ENCODE results near the gene MRO.
A peak's percentile ranks its signal among the peaks of the same experiment; 100 is the strongest.
"Not testable (repeated sequence)": the region's sequence is repeated elsewhere in the genome, so short reads cannot be mapped to it uniquely, and the experiment has no call there.

Gene MRO

DNA sequence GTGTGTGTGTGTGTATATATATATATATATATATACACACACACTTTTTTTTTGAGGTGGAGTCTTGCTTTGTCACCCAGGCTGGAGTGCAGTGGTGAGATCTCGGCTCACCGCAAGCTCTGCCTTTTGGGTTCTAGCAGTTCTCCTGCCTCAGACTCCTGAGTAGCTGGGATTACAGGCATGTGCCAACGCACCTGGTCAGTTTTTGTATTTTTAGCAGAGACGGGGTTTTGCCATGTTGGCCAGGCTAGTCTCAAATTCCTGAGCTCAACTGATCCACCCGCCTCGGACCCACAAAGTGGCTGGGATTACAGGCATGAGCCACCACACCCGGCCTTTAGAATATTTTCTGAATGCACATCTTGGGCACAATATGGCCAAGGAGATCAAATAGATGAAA, 13.7 kb upstream of the MRO start:
- not testable (repeated sequence) for DNase-seq (ENCODE audit: low spot score)

DNA sequence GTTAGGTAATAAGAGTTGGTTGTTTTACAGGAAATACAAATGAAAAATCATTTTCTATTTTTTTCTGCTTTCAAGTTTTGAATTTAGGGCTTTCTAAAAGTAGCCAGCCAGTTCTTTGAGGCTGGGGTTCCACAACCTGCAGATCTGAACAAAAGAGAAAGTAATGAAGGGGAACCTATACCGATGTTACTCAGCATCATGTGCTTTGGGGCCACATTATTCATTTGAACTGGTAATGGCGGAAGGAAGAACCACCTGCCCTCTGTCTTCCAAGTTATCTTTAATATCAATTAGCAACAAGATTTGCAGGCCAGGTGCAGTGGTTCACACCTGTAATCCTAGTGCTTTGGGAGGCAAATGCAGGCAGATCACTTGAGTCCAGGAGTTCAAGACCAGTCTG, 12.9 kb upstream of the MRO start:
- no peak for DNase-seq (ENCODE audit: low spot score)

DNA sequence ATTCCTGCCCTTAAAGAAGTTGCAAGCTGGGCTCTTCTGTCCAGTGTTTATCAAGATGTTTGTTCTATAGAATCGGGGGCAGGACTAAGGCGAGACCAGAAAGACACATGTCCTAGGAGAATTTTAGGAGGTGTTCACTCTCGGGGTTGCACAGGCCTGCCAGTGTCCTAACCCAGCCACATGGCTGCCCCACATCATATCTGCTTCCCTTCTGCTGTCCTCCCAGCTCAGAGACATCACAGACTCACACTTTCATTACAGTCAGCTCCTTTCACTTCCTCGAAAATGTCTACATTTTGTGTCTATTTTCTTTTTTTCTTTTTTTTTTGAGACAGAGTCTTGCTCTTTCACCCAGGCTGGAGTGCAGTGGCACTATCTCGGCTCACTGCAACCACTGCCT, 10.7 kb upstream of the MRO start:
- no peak for DNase-seq (ENCODE audit: low spot score)

DNA sequence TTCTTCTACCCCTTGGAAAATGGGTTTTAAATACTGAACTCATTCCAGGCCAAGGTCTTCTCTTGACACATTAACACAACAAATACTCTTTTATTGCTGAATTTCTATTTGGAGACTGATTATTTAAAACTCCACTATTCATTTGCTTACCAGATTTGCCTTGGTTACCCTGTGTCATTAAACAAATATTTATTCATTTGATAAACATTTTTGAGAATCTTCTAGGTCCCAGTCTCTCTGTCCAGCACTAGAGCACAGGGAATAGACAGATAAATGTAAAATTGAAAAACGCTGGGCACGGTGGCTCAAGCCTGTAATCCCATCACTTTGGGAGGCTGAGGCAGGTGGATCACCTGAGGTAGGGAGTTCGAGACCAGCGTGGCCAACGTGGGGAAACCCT, 9.8 kb upstream of the MRO start:
- no peak for DNase-seq (ENCODE audit: low spot score)

DNA sequence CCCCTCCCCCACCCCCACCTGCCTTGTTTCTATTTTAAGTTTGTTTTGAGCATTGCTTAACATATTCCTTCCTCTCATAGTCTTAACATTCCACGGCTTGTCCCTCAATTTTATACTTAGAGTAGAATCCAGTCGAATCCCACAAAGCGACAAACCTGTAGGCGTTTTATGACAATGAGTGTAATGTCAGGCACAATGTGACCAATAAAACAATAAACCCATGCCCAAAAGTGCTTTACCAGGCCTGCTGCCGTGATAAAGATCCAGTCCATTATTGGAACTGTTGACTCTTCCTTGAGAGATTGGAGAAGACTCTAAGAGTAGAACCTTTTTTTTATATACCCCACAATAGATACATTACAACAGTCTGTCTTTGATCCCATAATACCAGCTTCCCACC, 6.2 kb upstream of the MRO start:
- no peak for DNase-seq (ENCODE audit: low spot score)

DNA sequence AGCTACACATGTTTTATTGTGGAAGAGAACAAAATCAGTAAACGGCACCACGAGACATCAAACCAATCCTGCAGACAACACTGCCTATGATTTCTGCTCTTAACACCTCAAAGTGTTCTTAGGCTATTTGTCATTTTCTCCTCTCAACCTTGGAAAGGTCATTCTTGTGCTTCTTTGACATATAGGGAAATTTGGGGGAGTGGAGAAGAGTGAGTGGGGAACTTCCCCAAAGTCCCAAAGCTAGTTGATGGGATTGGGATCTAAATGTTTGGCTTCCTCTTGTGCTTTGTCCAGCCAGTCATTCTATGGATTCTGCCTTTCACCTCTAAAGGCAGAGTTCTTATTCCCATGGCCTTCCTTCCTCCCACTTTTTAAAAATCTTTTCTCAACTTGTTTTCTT, 5.8 kb upstream of the MRO start:
- DNase-seq (ENCODE audit: low spot score) = no peak

DNA sequence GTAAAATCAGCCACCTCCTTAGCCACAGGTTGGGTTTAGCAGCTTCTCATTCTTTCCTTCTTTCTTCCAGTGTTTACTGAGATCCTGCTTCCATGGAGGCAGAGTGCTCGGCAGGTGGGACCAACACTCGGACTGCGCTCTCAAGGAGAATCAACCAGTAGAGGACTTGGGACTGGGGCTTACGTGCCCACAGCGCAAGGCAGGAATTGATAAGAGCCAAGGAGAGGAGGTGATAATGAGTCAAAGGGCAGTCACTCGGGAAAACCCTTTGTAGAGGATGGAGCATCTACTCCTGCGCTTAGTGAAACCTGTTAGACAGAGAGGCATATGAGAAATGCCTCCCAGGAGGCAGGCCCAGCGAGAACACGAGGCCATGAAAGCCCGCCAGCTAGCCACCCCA, 2.9 kb upstream of the MRO start:
- no peak for DNase-seq (ENCODE audit: low spot score)

DNA sequence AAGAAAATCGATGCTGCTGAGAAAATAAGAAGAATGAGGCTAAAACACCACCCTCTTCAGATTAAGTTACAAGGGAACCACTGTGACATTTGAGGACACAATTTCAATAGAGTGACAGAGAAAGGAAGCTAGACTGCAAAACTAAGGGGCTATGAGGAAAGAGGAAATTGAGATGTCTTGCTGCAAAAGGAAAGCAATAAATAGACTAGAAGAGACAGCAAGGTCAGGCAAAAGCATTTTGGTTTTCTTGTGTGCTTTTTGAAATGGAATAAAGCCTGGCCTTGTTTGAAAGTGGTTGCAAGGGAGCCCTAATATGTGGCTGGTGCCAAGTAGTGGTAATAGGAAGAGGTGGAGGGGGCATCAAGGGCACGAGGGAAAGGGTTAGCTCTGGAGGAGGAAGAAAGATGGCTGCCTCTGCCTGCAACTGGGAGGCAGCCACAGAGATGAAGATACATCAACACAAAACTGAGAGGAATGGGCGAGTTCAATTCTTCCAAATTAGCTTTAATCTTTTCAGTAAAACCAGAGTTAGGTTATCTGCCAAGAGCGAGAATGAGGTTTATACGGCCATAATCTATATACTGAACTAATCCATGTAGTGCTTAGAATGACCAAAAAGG, 1.2 kb upstream of the MRO start:
- DNase-seq (ENCODE audit: low spot score) = no peak

DNA sequence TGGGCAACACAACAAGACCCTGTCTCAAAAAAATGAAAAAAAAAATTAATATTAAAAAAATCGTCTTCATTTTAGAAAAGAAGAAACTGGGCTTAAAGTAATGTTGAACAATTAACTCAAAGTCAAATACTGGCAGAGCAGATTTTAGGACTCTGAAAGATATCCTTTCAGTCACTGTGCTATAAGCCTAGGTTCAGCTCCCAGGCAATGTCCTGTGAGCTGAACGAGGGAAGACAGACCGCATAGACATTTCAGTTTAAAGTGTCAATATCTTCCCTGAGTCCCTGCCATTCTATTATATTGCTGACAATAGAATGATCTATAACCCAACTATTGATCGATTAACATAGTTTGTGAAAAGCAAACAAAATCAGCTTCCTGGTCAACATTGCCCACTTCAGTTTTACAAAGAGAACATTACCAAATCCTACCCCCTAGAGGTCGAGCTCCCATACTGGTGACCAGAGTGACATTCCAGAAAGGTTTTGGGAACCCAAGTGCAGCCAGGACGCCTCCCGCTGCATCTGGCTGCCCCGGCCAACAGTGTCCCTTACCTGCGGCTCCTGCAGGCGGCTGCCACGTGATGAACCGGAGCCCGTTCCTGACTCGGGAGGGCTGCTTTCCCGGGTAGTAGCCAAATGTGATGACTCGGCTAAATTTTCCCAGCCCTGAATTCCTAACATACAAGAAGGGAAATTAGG, 639 bp downstream of the MRO start:
- DNase-seq (ENCODE audit: low spot score) = peak; percentile 33

DNA sequence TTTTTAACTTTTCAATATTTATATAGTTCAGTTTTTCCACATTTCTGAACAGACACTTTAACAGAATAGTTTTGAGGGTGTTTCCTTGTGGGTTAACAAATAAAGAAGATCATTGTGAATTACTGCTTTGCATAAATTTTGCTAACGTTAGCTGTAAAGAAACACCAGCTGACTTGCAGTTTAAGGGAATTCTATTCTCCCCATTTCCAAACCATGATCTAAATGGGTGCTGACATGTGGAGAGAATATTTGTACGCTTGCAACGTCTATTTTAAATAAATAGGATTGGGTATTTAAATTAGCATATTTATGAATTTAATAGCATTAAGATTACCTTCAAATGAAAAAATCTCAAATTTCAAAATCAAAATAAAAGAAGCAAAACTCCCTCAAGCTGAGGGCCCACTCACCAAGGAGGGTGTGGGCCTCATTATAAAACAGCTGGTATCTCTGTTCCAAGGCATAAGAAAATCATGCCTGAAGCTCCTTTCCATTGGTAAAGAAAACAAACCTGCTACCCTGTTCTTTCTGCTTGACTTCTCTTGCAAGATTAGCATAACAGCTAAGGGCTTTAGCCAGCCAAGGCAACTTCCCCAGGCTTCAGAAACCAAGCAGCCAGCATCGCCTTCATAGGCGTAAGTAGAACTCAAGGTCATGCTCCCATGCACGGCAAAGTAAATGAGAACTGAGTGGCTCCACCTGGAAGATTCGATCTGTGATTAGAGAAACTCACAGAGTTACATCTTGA, 3.2 kb downstream of the MRO start:
- no peak for DNase-seq (ENCODE audit: low spot score)

DNA sequence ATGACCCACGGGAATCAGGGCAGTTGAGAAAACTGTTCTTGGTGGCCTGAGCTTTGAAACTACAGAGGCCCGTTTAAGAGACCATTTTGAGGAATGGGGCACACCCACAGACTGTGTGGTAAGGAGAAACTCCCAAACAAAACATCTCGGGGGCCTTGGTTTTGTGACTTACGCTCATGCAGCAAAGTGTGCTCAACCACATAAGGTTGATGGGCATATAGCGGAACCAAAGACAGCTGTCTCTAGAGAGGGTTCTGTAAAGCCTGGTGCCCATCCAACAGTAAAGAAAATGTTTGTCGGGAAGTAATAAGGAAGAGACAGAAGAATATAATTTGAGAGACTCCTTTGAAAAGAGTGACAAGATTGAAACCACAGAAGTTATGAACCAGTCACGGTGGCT, 5.4 kb downstream of the MRO start:
- no peak for DNase-seq (ENCODE audit: low spot score)

DNA sequence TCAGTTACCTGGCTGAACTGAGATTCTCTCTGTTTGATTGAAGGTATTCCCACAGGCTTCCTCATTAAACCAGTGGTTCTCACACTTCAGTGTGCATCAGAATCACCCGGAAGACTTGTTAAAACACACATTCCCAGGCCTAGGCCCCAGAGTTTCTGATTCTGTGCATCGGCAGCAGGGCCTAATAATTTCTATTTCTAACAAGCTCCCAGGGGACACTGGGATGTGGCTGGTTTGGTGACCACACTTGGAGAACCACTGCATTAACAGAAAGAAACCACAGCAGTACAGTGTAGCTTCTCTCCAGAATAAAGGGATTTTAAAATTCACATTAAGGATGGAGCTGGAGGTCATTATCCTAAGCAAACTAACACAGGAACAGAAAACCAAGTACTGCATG, 6.5 kb downstream of the MRO start:
- no peak for DNase-seq (ENCODE audit: low spot score)

DNA sequence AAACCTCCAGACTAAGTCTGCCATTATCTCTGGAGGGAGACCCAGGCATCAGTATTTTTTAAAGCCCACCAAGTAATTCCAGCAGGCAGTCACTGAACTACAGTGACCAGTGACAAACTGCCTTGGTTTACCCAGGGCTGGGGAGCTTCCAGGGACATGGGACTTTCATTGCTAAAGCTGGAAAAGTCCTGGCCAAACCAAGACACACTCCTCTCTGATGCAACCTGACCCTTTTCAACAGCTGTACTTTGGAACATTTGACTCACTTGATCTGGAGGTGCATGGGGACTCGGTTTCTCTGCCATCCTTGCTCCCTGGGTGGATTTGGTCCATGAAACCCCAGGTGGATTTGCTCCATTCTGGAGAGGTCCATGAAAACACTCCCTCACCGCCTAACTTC, 7.0 kb downstream of the MRO start:
- DNase-seq (ENCODE audit: low spot score) = no peak

DNA sequence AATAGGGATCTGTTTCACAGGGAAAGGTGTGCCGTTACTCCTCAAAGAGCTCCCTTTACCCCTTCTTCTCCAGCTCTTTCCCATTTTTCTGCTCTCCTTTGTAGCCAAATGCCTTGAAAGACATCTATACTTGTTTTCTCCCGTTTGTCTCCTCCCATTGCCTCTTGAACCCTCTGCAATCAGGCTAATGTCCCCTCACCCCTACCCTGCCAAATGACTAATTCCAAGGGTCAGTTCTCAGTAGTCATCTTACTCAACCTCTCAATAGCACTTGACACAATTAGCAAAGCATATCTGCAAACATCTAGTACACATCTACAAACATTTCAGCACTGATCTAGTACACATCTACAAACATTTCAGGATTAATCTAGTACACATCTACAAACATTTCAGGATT, 12.6 kb downstream of the MRO start:
- DNase-seq (ENCODE audit: low spot score) = no peak

DNA sequence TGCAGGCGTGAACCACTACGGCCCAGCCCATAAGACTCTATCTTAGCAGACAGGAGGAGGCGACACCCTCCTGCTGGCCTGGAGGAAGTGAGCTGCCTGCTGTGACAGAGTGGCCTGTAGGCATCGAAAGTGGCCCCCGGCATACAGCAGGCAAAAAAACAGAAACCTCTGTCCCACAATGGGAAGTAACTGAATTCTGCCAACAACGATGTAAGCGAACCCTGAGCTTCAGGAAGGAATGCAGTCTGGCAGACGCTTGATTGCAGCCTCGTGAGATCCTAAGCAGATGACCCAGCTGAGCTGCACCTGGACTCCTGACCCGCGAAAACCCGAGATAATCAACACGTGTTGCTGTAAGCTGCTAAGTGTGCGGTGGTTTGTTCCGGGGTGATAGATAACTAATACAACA, 13.6 kb downstream of the MRO start:
- DNase-seq (ENCODE audit: low spot score) = no peak

DNA sequence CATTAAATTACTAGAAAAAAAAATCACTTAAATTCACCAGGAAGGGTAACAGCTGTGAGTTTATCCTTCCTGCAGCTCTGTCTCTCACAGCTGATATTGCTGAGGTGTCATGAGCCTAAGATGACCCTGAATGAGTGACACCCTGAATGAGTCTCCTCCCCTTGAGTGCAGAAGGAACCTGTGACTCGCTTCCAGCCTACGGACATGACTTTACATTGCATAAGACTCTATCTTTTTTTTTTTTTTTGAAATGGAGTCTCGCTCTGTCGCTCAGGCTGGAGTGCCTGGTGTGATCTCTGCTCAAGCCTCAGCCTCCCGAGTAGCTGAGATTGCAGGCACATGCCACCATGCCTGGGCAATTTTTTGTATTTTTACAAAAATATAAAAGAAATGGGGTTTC, 14.1 kb downstream of the MRO start:
- no peak for DNase-seq (ENCODE audit: low spot score)

DNA sequence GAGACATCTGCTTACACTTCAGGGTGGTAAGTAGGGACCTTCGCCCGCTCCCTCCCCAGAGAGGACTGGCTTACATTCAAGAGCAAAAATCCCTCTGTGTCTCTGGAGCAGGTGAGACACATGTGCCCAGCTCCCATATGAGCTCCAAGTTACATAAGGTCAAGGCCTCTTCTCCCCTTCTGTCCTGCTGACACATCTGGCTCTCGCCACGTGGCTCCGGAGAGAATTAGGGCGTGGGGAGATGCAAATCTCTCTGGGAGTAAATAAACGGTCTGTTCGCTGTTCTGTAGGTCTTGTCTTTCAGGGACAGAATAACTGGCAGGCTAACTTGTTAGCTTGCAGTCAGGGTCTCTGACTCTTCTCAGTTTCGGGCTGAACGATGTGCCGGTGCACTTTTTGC, 16.2 kb downstream of the MRO start:
- DNase-seq (ENCODE audit: low spot score) = no peak

DNA sequence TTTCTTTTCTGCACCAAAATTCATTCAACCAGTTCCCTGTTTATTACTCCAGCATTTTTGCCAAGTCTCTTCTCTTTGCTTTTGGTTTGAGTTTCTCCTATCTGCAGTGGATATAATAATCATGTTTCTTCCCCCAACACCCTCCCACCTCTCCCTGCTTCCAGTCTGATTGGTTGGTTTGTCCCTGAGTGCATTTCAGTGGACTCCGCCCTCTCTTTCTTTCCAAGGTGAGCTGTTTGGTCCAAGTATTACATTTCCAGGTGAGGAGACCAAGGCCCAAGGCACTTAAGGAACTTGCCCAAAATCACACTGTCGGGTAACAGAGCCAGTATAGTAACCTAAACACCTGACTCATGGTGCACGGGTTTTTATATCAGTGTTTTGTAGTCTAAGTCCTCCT, 17.7 kb downstream of the MRO start:
- no peak for DNase-seq (ENCODE audit: low spot score)

DNA sequence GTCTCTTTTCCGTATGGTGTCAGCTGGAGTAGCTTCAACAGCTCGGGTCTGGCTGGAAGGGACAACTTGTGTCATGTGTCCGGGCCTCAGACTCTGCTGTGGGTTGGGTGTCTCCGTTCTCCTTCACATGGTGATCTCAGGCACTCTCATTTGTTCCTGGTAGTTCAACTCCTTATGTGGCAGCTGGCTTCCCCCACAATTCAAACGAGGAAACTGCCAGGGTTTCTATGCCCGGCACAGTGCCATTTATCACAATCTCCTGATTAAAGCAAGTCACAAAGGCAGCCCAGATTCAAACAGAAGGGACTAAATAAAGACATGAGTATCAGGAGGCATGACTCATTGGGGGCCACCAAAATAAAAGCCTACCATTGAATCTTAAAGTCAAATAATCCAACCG, 22.7 kb downstream of the MRO start:
- no peak for DNase-seq (ENCODE audit: low spot score)

DNA sequence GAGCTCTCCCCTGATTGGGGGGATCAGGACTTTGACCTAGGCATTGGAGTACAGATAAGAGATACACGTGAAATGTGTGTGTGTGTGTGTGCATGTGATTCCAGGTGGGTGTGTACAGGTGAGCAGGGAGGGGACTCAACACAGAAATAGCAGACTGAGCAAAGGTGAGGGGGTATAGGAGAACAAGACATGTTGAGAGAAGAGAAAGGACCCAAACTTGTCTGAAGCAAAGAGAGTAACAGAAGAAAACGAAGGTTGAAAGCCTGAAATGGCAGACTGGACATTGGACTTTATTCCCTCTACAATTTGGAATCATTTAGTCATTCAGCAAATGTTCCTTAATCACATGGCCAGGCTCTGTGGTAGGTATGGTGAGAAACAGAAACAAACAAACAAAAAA, 23.3 kb downstream of the MRO start:
- DNase-seq (ENCODE audit: low spot score) = no peak

DNA sequence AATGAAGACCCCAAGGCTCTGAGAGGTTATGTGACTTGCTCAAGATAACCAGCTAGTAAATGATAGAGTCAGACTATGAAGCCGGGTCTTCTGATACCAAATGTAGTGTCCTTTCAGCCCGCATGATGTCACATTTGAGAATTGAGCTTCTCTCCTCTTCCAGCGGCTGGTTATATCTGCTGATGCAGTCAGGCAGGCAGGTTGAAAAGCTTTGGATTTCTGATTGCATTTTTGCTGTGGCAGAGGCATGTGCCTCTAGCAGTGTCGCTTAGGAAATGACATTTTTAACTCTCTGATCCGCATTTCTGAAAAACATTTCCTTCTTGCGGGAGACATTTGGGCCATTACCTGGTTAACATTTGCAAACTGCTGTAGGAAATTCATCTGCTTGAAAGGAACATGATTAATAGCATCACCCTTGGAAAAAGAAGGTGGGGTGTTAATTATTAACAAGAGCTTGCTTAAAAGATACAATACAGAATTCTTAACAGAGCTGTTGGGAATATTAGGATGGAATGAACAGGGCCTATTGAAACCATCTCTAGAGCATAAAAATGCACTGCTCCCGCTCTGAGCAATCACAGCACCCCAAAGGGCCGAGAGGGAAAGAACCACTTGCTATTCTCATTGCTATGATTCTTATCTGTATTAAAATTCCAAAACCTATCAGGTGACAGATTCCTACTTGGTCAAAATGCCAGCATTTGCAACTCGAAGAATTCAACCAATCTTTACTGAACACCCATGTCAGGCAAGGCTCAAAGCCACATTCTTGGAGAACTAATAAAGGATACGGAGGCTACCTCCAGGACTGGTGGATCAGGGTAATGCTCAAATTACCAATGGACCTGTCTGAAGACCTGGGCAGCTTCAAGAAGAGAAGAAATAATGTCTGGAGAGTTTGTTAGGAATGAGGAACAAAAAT, 25.9 kb downstream of the MRO start:
- DNase-seq (ENCODE audit: low spot score) = no peak

DNA sequence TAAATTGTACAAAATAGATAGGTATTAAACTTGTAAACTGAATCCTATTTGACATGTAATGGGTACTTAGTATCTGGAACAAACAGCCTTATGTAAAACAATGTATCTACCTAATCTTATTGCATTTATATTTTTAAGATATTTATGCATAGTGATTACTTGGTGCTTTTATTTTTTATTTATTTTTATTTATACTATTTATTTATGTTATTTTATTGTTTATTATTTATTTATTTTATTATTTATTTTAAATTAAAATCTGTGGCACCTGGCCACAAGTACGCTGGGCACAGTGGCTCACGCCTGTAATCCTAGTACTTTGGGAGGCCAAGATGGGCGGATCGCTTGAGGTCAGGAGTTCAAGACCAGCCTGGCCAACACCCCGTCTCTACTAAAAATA, 26.9 kb downstream of the MRO start:
- no peak for DNase-seq (ENCODE audit: low spot score)

Data from GM03348 (cell line).